GM23338 (cell line): Measurements from ENCODE around the gene TTC1. TPM values are rescaled to one million over a fixed set of nuclear protein-coding genes. Genes with fewer than 3 reads are reported as not detected.
"Not testable (repeated sequence)": the region's sequence is repeated elsewhere in the genome, so short reads cannot be mapped to it uniquely, and the experiment has no call there.

Experiments used
- ATAC-seq: fragments of 200-7000 bp; cut with Tn5 transposase; 3 replicates; pipeline ENCODE4 v1.9.1; 2020
- DNase-seq: peaks from one replicate; pipeline ENCODE4 v3.0.0-alpha.2; 2015; ENCODE audit warnings: low spot score
- H2AFZ ChIP-seq: fragments of 200-600 bp; sonication (generic); 2 replicates; pipeline ENCODE4 v1.8.0; 2016; ENCODE audit warnings: antibody characterized with exemption, mild to moderate bottlenecking, moderate library complexity
- H3F3A ChIP-seq: fragments of 200-600 bp; sonication (generic); replicated peaks from 2 replicates; pipeline ENCODE4 v1.8.0; 2017; ENCODE audit warnings: antibody characterized with exemption, mixed run types, low read depth
- H3K27ac ChIP-seq: fragments of 200-600 bp; sonication (generic); 2 replicates; pipeline ENCODE4 v1.6.1; 2016; ENCODE audit warnings: low read depth
- H3K27me3 ChIP-seq: fragments of 200-600 bp; sonication (generic); 2 replicates; pipeline ENCODE4 v1.8.0; 2016; ENCODE audit warnings: mild to moderate bottlenecking, mixed run types, moderate library complexity; ENCODE audit not compliant: insufficient read depth
- H3K36me3 ChIP-seq: fragments of 200-600 bp; sonication (generic); 2 replicates; pipeline ENCODE4 v1.8.0; 2016; ENCODE audit warnings: mild to moderate bottlenecking; ENCODE audit not compliant: insufficient read depth
- H3K4me1 ChIP-seq: fragments of 200-600 bp; sonication (generic); 2 replicates; pipeline ENCODE4 v1.8.0; 2016; ENCODE audit warnings: mild to moderate bottlenecking, moderate library complexity; ENCODE audit not compliant: insufficient read depth
- H3K4me2 ChIP-seq: fragments of 200-600 bp; sonication (generic); 2 replicates; pipeline ENCODE4 v1.7.1; 2017; ENCODE audit warnings: mixed run types
- H3K4me3 ChIP-seq: fragments of 200-600 bp; sonication (generic); 2 replicates; pipeline ENCODE4 v1.6.1; 2016; ENCODE audit warnings: mixed run types
- H3K79me2 ChIP-seq: fragments of 200-600 bp; sonication (generic); replicated peaks from 2 replicates; pipeline ENCODE4 v1.8.0; 2017; ENCODE audit warnings: mild to moderate bottlenecking; ENCODE audit not compliant: insufficient read depth
- H3K9me2 ChIP-seq: fragments of 200-600 bp; sonication (generic); 2 replicates; pipeline ENCODE4 v1.8.0; 2017; ENCODE audit not compliant: insufficient read depth
- H4K20me1 ChIP-seq: fragments of 200-600 bp; sonication (generic); replicated peaks from 2 replicates; pipeline ENCODE4 v1.8.0; 2017; ENCODE audit warnings: mild to moderate bottlenecking; ENCODE audit not compliant: insufficient read depth
- H3K27ac Mint-ChIP-seq: 2 replicates; pipeline ENCODE4 v1.8.0; 2020; ENCODE audit warnings: inconsistent platforms, mild to moderate bottlenecking, moderate library complexity, mixed read lengths
- H3K27me3 Mint-ChIP-seq: 3 replicates; pipeline ENCODE4 v1.8.0; 2022; ENCODE audit warnings: low read depth, mild to moderate bottlenecking, moderate library complexity, mixed read lengths, inconsistent platforms; ENCODE audit not compliant: insufficient read depth, poor library complexity
- H3K36me3 Mint-ChIP-seq: 3 replicates; pipeline ENCODE4 v1.8.0; 2021; ENCODE audit warnings: low read depth, mild to moderate bottlenecking, inconsistent platforms, moderate library complexity, mixed read lengths
- H3K4me1 Mint-ChIP-seq: 3 replicates; pipeline ENCODE4 v1.8.0; 2020; ENCODE audit warnings: mild to moderate bottlenecking, inconsistent platforms, mixed read lengths
- H3K4me3 Mint-ChIP-seq: 3 replicates; pipeline ENCODE4 v1.8.0; 2021; ENCODE audit warnings: moderate library complexity, mild to moderate bottlenecking, inconsistent platforms, mixed read lengths
- H3K9me3 Mint-ChIP-seq: 3 replicates; pipeline ENCODE4 v1.8.0; 2020; ENCODE audit warnings: moderate library complexity, mild to moderate bottlenecking, inconsistent platforms, mixed read lengths
- EZH2 ChIP-seq: fragments of 200-600 bp; sonication (generic); IDR thresholded peaks from one replicate; pipeline ENCODE4 v1.8.0; 2017; ENCODE audit warnings: antibody characterized with exemption, mild to moderate bottlenecking, low read depth; ENCODE audit not compliant: unreplicated experiment
- EZH2phosphoT487 ChIP-seq: fragments of 200-600 bp; sonication (generic); IDR thresholded peaks from one replicate; pipeline ENCODE4 v1.8.1; 2018; ENCODE audit warnings: antibody characterized with exemption; ENCODE audit not compliant: unreplicated experiment
- JUNB ChIP-seq: IDR thresholded peaks from one replicate; pipeline ENCODE4 v1.6.1; 2016; ENCODE audit warnings: antibody characterized with exemption; ENCODE audit not compliant: unreplicated experiment
- NANOG ChIP-seq: IDR thresholded peaks from 2 replicates; pipeline ENCODE4 v1.6.1; 2016; ENCODE audit warnings: antibody characterized with exemption, borderline replicate concordance
- POLR2AphosphoS5 ChIP-seq: IDR thresholded peaks from 2 replicates; pipeline ENCODE4 v1.6.1; 2016; ENCODE audit warnings: antibody characterized with exemption, low read depth
- STAT1 ChIP-seq: IDR thresholded peaks from one replicate; pipeline ENCODE4 v1.6.1; 2016; ENCODE audit warnings: antibody characterized with exemption; ENCODE audit not compliant: unreplicated experiment
- ZNF114 ChIP-seq: fragments of 250-450 bp; sonication (Bioruptor Pico); IDR thresholded peaks from 2 replicates; pipeline ENCODE4 v1.5.0; 2020; ENCODE audit warnings: mild to moderate bottlenecking, moderate library complexity
- ZNF331 ChIP-seq: fragments of 250-450 bp; sonication (Bioruptor Pico); IDR thresholded peaks from 2 replicates; pipeline ENCODE4 v1.5.0; 2020; ENCODE audit warnings: low read depth, mild to moderate bottlenecking, moderate library complexity
- polyA plus RNA-seq: library from polyadenylated mRNA; unstranded; fragments of >200 nt; fragmentation: Nextera tagmentation; extraction: Ambion mirVana; gene quantifications from 2 replicates; pipeline ENCODE4 v1.2.1, GENCODE V29; 2016
- total RNA-seq: library from RNA; depleted of rRNA; stranded (reverse); fragments of >200 nt; shearing (Covaris generic); gene quantifications from 2 replicates; pipeline ENCODE4 v1.2.3, GENCODE V29; 2014
- TF ChIP-seq, protein P1 (sequence below): IDR thresholded peaks from one replicate; pipeline ENCODE4 v1.6.1; 2018; ENCODE audit warnings: antibody characterized with exemption; ENCODE audit not compliant: unreplicated experiment
- TF ChIP-seq, protein P2 (sequence below), 2 experiments: fragments of 200-600 bp in 1 of 2; sonication (generic) in 1 of 2; conservative IDR thresholded peaks; 2 replicates each; pipeline versions ENCODE4 v1.5.1 to v1.6.1; 2016 to 2017; ENCODE audit warnings: antibody characterized with exemption in 2 of 2, low read depth in 2 of 2, mild to moderate bottlenecking in 2 of 2, moderate library complexity in 1 of 2
- TF ChIP-seq, protein P3 (sequence below): IDR thresholded peaks from 2 replicates; pipeline ENCODE4 v1.6.1; 2016; ENCODE audit warnings: antibody characterized with exemption

TTC1 gene
- total and polyA plus RNA-seq, 2 experiments from 2014 or later: 48.9 to 131 TPM

DNA sequence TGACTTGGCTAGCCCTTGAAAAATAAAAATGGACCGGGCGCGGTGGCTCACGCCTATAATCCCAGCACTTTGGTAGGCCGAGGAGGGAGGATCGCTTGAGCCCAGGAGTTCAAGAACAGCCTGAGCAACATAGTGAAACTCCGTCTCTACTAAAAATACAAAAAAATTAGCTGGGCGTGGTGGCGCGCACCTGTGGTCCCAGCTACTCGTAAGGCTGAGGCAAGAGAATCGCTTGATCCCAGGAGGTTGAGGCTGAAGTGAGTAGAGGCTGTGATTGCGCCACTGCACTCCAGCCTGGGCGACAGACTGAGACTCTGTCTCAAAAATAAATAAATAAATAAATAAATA is 436 bp upstream of the TTC1 start:
- not testable (repeated sequence) for H3K9me3 Mint-ChIP-seq, DNase-seq, H3K27me3 Mint-ChIP-seq, H3K27ac Mint-ChIP-seq, H3K27ac ChIP-seq, H3K4me2 ChIP-seq, H3K4me3 ChIP-seq, H3F3A ChIP-seq, H3K4me1 Mint-ChIP-seq, H3K4me1 ChIP-seq, H4K20me1 ChIP-seq, H3K27me3 ChIP-seq, ATAC-seq, H3K9me2 ChIP-seq
- H3K4me3 Mint-ChIP-seq: peak overlapping the region; percentile 98; the same call in 2 of the 3 replicates
- H3K36me3 Mint-ChIP-seq: peaks cover 32% of the 10 kb centered on the region
- H2AFZ ChIP-seq: peak overlapping the region; percentile 72; the same call in 1 of the 2 replicates
- peaks cover 36% of the 10 kb centered on the region for H3K79me2 ChIP-seq
- peaks cover 23% of the 10 kb centered on the region; the same call in 1 of the 2 replicates for H3K36me3 ChIP-seq

DNA sequence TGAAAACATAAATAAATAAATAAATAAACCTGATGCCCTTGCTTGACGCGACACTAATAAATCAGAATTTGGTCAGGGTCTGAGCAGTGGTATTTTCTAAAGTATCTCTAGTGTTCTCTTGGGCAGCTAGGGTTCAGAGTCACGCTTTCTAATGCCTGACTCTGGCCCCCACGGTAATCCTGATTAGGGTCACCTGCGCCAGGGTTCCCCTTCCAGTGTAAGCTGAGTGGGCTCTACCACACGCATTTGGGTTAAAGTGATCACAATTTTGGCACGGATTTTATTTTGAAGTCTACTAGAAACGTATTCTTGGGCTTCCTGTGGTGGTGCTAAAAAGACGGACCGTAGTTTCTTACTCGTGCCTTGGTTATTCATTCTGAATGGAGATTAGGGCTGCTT is 651 bp downstream of the TTC1 start:
- H3K4me2 ChIP-seq: peak overlapping the region; percentile 94
- H3K4me1 Mint-ChIP-seq: peaks cover 10% of the 10 kb centered on the region
- TF ChIP-seq NANOG (no peak), ZNF114 (CRISPR knock-in tag) (no peak), POLR2AphosphoS5 (no peak), ZNF331 (CRISPR knock-in tag) (no peak), JUNB (no peak), EZH2 (no peak), EZH2phosphoT487 (no peak), STAT1 (no peak)
- TF ChIP-seq, protein P1, sequence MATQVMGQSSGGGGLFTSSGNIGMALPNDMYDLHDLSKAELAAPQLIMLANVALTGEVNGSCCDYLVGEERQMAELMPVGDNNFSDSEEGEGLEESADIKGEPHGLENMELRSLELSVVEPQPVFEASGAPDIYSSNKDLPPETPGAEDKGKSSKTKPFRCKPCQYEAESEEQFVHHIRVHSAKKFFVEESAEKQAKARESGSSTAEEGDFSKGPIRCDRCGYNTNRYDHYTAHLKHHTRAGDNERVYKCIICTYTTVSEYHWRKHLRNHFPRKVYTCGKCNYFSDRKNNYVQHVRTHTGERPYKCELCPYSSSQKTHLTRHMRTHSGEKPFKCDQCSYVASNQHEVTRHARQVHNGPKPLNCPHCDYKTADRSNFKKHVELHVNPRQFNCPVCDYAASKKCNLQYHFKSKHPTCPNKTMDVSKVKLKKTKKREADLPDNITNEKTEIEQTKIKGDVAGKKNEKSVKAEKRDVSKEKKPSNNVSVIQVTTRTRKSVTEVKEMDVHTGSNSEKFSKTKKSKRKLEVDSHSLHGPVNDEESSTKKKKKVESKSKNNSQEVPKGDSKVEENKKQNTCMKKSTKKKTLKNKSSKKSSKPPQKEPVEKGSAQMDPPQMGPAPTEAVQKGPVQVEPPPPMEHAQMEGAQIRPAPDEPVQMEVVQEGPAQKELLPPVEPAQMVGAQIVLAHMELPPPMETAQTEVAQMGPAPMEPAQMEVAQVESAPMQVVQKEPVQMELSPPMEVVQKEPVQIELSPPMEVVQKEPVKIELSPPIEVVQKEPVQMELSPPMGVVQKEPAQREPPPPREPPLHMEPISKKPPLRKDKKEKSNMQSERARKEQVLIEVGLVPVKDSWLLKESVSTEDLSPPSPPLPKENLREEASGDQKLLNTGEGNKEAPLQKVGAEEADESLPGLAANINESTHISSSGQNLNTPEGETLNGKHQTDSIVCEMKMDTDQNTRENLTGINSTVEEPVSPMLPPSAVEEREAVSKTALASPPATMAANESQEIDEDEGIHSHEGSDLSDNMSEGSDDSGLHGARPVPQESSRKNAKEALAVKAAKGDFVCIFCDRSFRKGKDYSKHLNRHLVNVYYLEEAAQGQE: no peak
- TF ChIP-seq, protein P2, sequence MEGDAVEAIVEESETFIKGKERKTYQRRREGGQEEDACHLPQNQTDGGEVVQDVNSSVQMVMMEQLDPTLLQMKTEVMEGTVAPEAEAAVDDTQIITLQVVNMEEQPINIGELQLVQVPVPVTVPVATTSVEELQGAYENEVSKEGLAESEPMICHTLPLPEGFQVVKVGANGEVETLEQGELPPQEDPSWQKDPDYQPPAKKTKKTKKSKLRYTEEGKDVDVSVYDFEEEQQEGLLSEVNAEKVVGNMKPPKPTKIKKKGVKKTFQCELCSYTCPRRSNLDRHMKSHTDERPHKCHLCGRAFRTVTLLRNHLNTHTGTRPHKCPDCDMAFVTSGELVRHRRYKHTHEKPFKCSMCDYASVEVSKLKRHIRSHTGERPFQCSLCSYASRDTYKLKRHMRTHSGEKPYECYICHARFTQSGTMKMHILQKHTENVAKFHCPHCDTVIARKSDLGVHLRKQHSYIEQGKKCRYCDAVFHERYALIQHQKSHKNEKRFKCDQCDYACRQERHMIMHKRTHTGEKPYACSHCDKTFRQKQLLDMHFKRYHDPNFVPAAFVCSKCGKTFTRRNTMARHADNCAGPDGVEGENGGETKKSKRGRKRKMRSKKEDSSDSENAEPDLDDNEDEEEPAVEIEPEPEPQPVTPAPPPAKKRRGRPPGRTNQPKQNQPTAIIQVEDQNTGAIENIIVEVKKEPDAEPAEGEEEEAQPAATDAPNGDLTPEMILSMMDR (conservative IDR thresholded peaks at IDR 0.05; ENCODE audit: low read depth in 2 of 2): no peak
- TF ChIP-seq, protein P3, sequence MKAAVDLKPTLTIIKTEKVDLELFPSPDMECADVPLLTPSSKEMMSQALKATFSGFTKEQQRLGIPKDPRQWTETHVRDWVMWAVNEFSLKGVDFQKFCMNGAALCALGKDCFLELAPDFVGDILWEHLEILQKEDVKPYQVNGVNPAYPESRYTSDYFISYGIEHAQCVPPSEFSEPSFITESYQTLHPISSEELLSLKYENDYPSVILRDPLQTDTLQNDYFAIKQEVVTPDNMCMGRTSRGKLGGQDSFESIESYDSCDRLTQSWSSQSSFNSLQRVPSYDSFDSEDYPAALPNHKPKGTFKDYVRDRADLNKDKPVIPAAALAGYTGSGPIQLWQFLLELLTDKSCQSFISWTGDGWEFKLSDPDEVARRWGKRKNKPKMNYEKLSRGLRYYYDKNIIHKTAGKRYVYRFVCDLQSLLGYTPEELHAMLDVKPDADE: no peak

More for the DNA sequence above, 651 bp downstream of the TTC1 start:
- H3K4me3 Mint-ChIP-seq: peak overlapping the region; percentile 98
- H4K20me1 ChIP-seq: peaks cover 11% of the 10 kb centered on the region; the same call in 1 of the 2 replicates
- peak overlapping the region; percentile 61; the same call in 1 of the 2 replicates for H3K27ac ChIP-seq
- H3K27me3 Mint-ChIP-seq: peaks cover 2% of the 10 kb centered on the region
- H3K4me1 ChIP-seq: peaks cover 3% of the 10 kb centered on the region; the same call in 1 of the 2 replicates
- DNase-seq (peak; percentile 7), ATAC-seq (peak; percentile 22)
- no peaks in the 10 kb centered on the region for H3K9me3 Mint-ChIP-seq
- H3K79me2 ChIP-seq: peaks cover 45% of the 10 kb centered on the region
- H3K27me3 ChIP-seq: no peaks in the 10 kb centered on the region
- peak overlapping the region; percentile 99 for H3K27ac Mint-ChIP-seq
- H3F3A ChIP-seq: no peaks in the 10 kb centered on the region
- peaks cover 28% of the 10 kb centered on the region; the same call in 1 of the 2 replicates for H3K36me3 ChIP-seq
- peaks cover 32% of the 10 kb centered on the region for H3K36me3 Mint-ChIP-seq
- H3K4me3 ChIP-seq: peak overlapping the region; percentile 76
- H2AFZ ChIP-seq: no peak overlapping the region
- H3K9me2 ChIP-seq: no peaks in the 10 kb centered on the region
